ENCODE measurements around the gene GTF2F2. TPM values are rescaled to one million over a fixed set of nuclear protein-coding genes. Genes with fewer than 3 reads are reported as not detected.

GTF2F2 gene
- 18.7 to 26.9 TPM (median 19.3 TPM) in 5 replicates for total RNA-seq (2022; extraction: Qiagen RNA extraction)

GRCh38 chr13:45119991-45120864 lies at the start of gene GTF2F2:
GTF2F2 (plus strand) TSS chr13:45120510; CDS start chr13:45120656, 146 bp downstream.

GRCh38 chr13:45200701-45201232 lies 80.5 kb downstream of the GTF2F2 start, which contains the start of gene KCTD4:
KCTD4 (minus strand) TSS chr13:45201045; CDS start chr13:45194567, 6,478 bp downstream.

Other genes starting within 250 kb of the GTF2F2 start
- gene NUFIP1, start 131.0 kb upstream of the GTF2F2 start, total RNA-seq (2022; extraction: Qiagen RNA extraction): 5.5 to 7.8 TPM (median 6.0 TPM) in 5 replicates
- 8.5 to 14.0 TPM (median 10.0 TPM) in 5 replicates for gene GPALPP1, start 131.0 kb upstream of the GTF2F2 start, total RNA-seq (2022; extraction: Qiagen RNA extraction)
- not detected in 5 replicates for gene KCTD4, start 80.5 kb downstream of the GTF2F2 start, total RNA-seq (2022; extraction: Qiagen RNA extraction)
- 1,930 to 2,269 TPM (median 2,235 TPM) in 5 replicates for gene TPT1, start 220.7 kb downstream of the GTF2F2 start, total RNA-seq (2022; extraction: Qiagen RNA extraction)

Data from A549 treated with CORT108297 at 1 μM for 4 hours (cell line).